Mucosa of gallbladder (tissue), 1 donor: ENCODE data around the gene ZW10. TPM values are rescaled to one million over a fixed set of nuclear protein-coding genes. Genes with fewer than 3 reads are reported as not detected.
"Not testable (repeated sequence)": the region's sequence is repeated elsewhere in the genome, so short reads cannot be mapped to it uniquely, and the experiment has no call there.

Experiments used
- DNase-seq: peaks from one replicate; pipeline ENCODE4 v3.0.0-alpha.2; 2020; ENCODE audit warnings: low spot score
- total RNA-seq: library from RNA; stranded (reverse); gene quantifications from one replicate; pipeline ENCODE4 v1.2.1, GENCODE V29; 2021
- donor health status: DM: no; HTN: no; CAD: no.

Gene ZW10
- total RNA-seq, 1 donor from 2014 or later, result 10.3 TPM

DNA sequence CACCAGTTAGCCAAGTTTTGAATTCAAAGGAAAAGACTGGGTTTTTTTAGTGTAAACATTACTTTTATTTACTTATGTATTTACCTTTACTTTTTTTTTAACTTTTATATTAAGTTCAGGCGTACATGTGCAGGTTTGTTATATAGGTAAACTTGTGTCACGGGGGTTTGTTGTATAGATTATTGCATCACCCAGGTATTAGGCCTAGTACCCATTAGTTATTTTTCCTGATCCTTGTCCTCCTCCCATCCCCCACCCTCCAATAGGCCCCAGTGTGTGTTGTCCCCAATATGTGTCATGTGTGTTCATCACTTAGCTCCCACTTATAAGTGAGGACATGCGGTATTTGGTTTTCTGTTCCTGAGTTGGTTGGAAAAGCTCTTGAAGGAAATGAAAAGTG lies 20.6 kb downstream of the ZW10 start:
- no peak for DNase-seq

GRCh38 chr11:113736323-113736722 lies 37.2 kb downstream of the ZW10 start:
- no peak for DNase-seq

DNA sequence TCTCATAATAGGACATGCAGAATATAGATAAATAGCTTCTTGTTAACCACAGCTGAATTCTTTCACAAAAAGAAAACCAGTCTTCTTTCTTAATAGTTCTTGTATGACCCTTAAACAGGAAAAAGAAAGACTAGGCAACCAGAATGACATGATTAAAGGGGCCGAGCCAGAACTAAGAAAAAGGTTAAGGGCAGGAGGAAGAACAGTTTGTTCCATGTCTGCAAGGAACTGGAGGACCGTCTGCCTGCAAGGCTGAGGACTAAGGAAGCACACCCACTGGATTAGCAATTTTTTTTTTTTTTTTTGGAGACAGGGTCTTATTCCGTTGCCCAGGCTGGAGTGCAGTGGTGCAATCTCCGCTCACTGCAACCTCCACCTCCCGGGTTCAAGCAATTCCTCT lies 41.4 kb downstream of the ZW10 start:
- no peak for DNase-seq

DNA sequence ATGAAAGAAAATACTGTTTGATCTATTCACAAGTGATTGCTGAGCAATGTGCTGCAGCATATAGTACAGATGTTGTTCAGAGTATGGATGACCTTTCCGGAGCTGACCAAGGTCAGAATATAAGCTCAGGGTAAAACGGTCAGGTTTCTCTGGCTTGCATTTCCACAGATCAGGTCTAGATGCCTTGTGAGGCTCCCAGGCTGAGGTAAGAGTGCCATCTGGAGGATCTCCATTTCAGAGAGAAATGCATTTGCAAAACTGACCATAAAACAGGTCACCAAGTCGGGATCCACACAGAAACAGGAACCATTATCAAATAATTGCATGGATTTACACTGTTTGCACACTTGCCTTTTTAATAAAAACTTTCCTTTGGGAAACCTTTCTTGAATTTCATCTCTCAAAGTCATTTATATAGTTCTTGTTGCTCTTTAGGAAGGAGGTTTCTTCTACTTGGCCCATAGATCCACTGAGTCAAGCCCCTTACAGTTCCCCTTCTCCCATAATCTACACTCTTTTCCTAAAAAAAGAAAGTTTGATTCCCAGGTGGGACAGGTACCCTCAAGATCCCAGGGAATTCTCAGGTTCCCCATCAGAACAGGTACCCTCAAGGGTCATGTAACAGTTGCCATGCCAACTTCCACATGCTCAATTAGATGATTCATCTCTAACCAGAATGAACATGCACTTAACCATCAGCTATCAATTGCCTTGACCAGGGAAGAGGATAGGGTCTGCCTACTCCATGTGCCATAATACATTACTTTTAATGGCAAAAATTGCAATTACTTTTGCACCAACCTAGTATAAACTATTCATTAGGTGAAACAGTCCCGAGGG lies 42.4 kb downstream of the ZW10 start:
- peak; percentile 45 for DNase-seq

GRCh38 chr11:113729456-113729855 lies 44.0 kb downstream of the ZW10 start:
- no peak for DNase-seq

- DNase-seq, result no peak
These were observed 44.7 kb downstream of the ZW10 start for GRCh38 chr11:113728814-113729213.

GRCh38 chr11:113725913-113726312 lies 47.6 kb downstream of the ZW10 start:
- no peak for DNase-seq

DNA sequence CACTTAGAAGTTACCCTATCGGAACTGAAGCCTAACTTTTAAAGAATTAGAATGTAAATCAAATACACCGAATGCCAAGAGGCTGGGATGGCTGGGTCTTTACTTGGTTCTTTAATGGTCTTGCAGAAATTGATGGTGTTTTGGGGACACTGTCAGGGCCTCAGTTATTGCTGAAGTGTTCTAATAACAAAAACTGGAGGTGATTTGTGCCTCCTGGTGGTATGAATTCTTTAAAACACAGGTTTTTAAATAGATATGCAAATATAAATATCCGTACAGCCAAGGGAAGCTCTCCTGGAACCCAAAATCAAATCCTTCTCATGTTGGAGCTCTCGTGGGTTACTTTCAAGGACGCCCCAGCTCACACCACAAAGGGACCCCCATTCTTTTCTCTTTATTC lies 48.1 kb downstream of the ZW10 start:
- no peak for DNase-seq

GRCh38 chr11:113724778-113725177 lies 48.7 kb downstream of the ZW10 start:
- DNase-seq, result no peak

- no peak for DNase-seq
These were observed 49.7 kb downstream of the ZW10 start for GRCh38 chr11:113723787-113724186.

GRCh38 chr11:113722934-113723333 lies 50.6 kb downstream of the ZW10 start:
- DNase-seq, result no peak

- DNase-seq, result no peak
These were observed 51.3 kb downstream of the ZW10 start for GRCh38 chr11:113722221-113722620.

- no peak for DNase-seq
These were observed 51.9 kb downstream of the ZW10 start for GRCh38 chr11:113721462-113722066.

DNA sequence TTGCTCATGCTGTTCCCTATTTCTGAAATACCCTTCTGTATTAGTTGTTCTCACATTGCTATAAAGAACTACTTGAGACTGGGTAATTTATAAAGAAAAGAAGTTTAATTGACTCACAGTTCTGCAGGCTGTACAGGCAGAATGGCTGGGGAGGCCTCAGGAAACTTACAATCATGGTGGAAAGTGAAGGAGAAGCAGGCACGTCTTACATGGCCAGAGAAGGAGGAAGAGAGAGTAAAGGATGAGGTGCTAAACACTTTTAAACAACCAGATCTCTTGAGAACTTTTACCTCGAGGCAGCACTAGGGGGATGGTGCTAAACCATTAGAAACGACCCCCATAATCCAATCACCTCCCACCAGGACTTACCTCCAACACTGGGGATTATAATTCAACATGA lies 53.0 kb downstream of the ZW10 start:
- not testable (repeated sequence) for DNase-seq

GRCh38 chr11:113715882-113716625 lies 57.4 kb downstream of the ZW10 start:
- no peak for DNase-seq

- no peak for DNase-seq
These were observed 58.2 kb downstream of the ZW10 start for GRCh38 chr11:113715273-113715672.

- DNase-seq, result no peak
These were observed 62.5 kb downstream of the ZW10 start for GRCh38 chr11:113710989-113711388.

- no peak for DNase-seq
These were observed 67.4 kb downstream of the ZW10 start, which contains the start of gene TMPRSS5 for GRCh38 chr11:113705871-113706655. Gene TMPRSS5, minus strand, starts transcription at chr11:113706308. Its CDS starts 84 bp downstream, at chr11:113706224.

DNA sequence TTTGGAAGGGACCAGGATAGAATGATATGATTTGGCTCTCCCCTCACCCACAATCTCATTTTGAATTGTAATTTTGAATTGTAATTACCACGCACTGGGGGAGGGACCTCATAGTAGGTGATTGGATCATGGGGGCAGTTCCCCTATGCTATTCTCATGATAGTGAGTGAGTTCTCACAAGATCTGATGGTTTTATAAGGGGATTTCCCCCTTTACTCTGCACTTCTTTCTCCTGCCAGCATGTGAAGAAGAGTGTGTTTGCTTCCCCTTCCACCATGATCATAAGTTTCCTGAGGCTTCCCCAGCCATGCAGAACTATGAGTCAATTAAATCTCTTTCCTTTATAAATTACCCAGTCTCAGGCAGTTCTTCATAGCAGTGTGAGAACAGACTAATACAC lies 69.9 kb downstream of the ZW10 start:
- not testable (repeated sequence) for DNase-seq

DNA sequence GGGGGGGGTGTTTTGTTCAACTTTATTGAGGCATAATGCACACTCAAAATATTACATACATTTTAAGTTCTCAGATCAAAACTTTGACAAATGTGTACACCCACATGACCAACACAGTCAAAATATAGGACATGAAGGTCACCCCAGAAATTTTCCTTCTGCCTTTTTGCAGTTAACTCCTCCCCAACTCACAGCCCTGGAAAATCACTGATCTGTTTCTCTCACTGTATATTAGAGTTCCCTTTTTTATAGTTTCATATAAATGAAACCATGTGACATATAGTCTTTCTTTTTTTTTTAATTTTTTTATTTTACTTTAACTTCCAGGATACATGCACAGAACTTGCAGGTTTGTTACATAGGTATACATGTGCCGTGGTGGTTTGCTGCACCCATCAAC lies 72.0 kb downstream of the ZW10 start:
- DNase-seq, result no peak

- no peak for DNase-seq
These were observed 75.0 kb downstream of the ZW10 start for GRCh38 chr11:113698515-113698914.
